Nephron progenitor cell (in vitro differentiated cells): ENCODE measurements around the gene CDH4.

Source experiments
- DNase-seq: peaks from one replicate; pipeline ENCODE4 v3.0.0; 2021
- H3K27ac Mint-ChIP-seq: 2 replicates; pipeline ENCODE4 v1.8.0; 2021; ENCODE audit warnings: mild to moderate bottlenecking, moderate library complexity, mixed read lengths
- H3K27me3 Mint-ChIP-seq: 2 replicates; pipeline ENCODE4 v1.8.0; 2021; ENCODE audit warnings: mild to moderate bottlenecking, low read depth, mixed read lengths; ENCODE audit not compliant: poor library complexity
- H3K36me3 Mint-ChIP-seq: 2 replicates; pipeline ENCODE4 v1.8.0; 2021; ENCODE audit warnings: low read depth, mixed read lengths
- H3K4me1 Mint-ChIP-seq: 2 replicates; pipeline ENCODE4 v1.8.0; 2021; ENCODE audit warnings: mixed read lengths
- H3K4me3 Mint-ChIP-seq: 2 replicates; pipeline ENCODE4 v1.8.0; 2021; ENCODE audit warnings: mild to moderate bottlenecking, moderate library complexity, mixed read lengths
- H3K9me3 Mint-ChIP-seq: 2 replicates; pipeline ENCODE4 v1.8.0; 2021; ENCODE audit warnings: mild to moderate bottlenecking, moderate library complexity, mixed read lengths
- TF ChIP-seq, protein P1 (sequence below): fragments of 200-600 bp; sonication (generic); IDR thresholded peaks from 2 replicates; pipeline ENCODE4 v1.5.0; 2021; ENCODE audit warnings: antibody characterized with exemption

The CDH4 gene

GRCh38 chr20:61443443-61444126 is 191.5 kb downstream of the CDH4 start:
- DNase-seq: no peak
- no peak overlapping the region for H3K4me3 Mint-ChIP-seq
- TF ChIP-seq, protein P1, sequence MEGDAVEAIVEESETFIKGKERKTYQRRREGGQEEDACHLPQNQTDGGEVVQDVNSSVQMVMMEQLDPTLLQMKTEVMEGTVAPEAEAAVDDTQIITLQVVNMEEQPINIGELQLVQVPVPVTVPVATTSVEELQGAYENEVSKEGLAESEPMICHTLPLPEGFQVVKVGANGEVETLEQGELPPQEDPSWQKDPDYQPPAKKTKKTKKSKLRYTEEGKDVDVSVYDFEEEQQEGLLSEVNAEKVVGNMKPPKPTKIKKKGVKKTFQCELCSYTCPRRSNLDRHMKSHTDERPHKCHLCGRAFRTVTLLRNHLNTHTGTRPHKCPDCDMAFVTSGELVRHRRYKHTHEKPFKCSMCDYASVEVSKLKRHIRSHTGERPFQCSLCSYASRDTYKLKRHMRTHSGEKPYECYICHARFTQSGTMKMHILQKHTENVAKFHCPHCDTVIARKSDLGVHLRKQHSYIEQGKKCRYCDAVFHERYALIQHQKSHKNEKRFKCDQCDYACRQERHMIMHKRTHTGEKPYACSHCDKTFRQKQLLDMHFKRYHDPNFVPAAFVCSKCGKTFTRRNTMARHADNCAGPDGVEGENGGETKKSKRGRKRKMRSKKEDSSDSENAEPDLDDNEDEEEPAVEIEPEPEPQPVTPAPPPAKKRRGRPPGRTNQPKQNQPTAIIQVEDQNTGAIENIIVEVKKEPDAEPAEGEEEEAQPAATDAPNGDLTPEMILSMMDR: no peak
- H3K36me3 Mint-ChIP-seq: no peaks in the 10 kb centered on the region
- peaks cover 8% of the 10 kb centered on the region for H3K4me1 Mint-ChIP-seq
- no peak overlapping the region for H3K27ac Mint-ChIP-seq
- no peaks in the 10 kb centered on the region for H3K9me3 Mint-ChIP-seq
- no peaks in the 10 kb centered on the region for H3K27me3 Mint-ChIP-seq

- Mint-ChIP-seq H3K36me3 (no peaks in the 10 kb centered on the region), H3K27me3 (no peaks in the 10 kb centered on the region), H3K4me1 (peaks cover 4% of the 10 kb centered on the region), H3K4me3 (no peak overlapping the region), H3K9me3 (no peaks in the 10 kb centered on the region), H3K27ac (no peak overlapping the region)
- DNase-seq: no peak
- TF ChIP-seq, protein P1: no peak
Measured at GRCh38 chr20:61444637-61445036, 192.6 kb downstream of the CDH4 start.

DNA sequence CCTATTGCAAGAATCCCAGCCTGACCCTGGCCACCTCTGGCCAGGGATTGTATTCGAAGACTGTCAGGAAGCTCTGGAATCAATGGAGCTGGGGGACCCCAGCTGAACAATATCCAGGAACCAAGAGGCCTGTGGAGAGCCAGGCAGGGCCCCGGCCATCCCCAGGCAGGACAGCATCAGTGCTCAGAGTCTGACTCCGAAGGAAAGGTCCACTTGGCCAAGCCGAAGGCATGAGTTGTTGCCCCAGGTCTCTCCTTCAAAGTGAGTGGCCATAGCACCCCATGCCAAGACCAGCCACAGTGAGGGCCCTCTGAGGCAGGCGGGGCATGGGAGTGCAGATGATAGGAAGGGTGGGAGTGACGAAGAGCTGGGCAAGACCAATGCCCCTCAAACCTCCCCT is 193.1 kb downstream of the CDH4 start:
- Mint-ChIP-seq H3K4me1 (peaks cover 4% of the 10 kb centered on the region), H3K27ac (no peak overlapping the region), H3K4me3 (no peak overlapping the region), H3K9me3 (no peaks in the 10 kb centered on the region), H3K27me3 (no peaks in the 10 kb centered on the region), H3K36me3 (no peaks in the 10 kb centered on the region)
- no peak for DNase-seq
- TF ChIP-seq, protein P1: no peak

DNA sequence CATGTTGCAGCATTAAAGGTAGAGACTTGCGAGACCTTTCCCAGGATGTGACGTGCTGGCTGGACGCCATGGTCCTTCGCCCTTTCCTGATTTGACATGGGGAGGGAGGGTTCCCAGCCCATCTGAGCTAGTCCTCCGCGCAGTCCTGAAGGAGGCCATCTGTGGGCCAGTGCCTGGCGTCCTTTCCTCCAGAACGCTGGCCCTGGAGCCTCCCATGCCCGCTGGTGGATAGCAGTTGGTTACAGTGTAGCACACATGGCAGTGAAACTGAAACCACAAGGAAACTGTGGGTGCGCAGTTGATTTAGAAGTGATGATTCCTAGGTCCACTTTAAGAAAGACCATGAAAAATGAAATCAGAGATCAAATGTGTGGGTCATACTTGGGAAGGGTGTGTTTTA is 193.7 kb downstream of the CDH4 start:
- Mint-ChIP-seq H3K27ac (no peak overlapping the region), H3K9me3 (no peaks in the 10 kb centered on the region), H3K36me3 (no peaks in the 10 kb centered on the region), H3K27me3 (no peaks in the 10 kb centered on the region), H3K4me1 (peaks cover 4% of the 10 kb centered on the region), H3K4me3 (no peak overlapping the region)
- TF ChIP-seq, protein P1: no peak
- DNase-seq: no peak

GRCh38 chr20:61447952-61448351 is 195.9 kb downstream of the CDH4 start:
- H3K9me3 Mint-ChIP-seq: no peaks in the 10 kb centered on the region
- no peaks in the 10 kb centered on the region for H3K4me1 Mint-ChIP-seq
- no peaks in the 10 kb centered on the region for H3K27me3 Mint-ChIP-seq
- no peak overlapping the region for H3K27ac Mint-ChIP-seq
- H3K4me3 Mint-ChIP-seq: no peak overlapping the region
- DNase-seq: no peak
- no peaks in the 10 kb centered on the region for H3K36me3 Mint-ChIP-seq
- TF ChIP-seq, protein P1: no peak

DNA sequence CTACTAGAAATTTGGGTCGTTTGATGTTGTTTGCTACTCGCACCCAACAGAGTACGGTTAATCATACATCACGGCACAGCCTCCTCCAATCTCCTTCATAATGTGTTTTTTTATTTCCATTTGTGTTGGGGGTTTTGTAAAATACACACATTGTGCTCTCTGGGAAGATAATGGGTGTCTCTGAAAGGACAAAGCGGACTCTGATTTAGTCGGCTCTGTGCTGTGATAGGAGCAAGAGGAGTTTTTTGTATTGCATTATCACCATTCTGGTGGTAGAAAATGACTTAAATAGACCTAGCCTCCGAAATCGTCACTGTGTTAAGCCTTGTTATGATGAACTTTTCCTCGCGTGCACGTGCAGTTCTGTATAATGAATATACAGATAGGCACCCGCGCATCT is 196.3 kb downstream of the CDH4 start:
- DNase-seq: no peak
- TF ChIP-seq, protein P1: no peak
- Mint-ChIP-seq H3K4me3 (no peak overlapping the region), H3K9me3 (no peaks in the 10 kb centered on the region), H3K27me3 (no peaks in the 10 kb centered on the region), H3K27ac (no peak overlapping the region), H3K36me3 (no peaks in the 10 kb centered on the region), H3K4me1 (no peaks in the 10 kb centered on the region)
